Fibroblast of upper back skin (primary cell): ENCODE data around the gene CDK18.
"Not testable (repeated sequence)": the region's sequence is repeated elsewhere in the genome, so short reads cannot be mapped to it uniquely, and the experiment has no call there.

Experiments used
- DNase-seq: peaks from one replicate; pipeline ENCODE4 v3.0.0-alpha.2; 2013

The CDK18 gene

DNA sequence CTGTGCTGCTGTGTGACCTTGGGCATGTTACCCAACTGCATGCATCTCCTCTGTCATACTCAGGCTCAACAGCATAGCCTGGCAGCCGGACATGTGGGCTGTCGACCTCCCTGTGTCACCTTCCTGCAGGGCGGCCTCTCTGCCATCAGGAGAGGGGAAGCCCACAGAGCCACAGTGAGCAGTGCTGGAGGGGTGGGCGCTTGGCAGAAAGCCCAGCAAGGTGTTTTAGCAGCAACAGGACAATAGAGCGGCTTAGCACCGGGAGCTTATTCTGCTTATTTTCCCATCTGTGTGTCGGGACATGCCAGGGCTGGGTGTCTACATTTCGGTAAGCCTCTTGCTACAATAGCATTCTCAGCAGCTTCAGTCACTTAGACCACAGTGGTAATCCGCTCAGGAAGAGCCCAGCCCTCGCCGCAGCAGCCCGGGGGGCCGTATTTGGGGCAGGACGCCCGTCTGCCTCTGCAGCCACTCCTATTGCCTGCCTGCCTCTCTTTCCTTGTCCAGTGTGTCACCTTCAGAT, 22.8 kb upstream of the CDK18 start:
- DNase-seq, result no peak

DNA sequence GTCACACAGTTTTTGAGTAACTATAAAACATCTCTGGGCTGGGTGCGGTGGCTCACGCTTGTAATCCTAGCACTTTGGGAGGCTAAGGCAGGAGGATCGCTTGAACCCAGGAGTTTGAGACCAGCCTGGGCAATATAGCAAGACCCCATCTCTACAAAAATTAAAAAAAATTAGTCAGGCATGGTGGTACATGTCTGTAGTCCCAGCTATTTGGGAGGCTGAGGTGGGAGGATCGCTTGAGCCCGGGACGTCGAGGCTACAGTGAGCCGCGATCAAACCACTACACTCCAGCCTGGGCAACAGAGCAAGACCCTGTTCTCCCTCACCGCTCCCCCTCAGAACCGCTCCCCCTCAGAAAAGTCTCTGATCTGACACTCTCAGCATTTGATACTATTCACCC, 21.9 kb upstream of the CDK18 start:
- DNase-seq, result not testable (repeated sequence)

DNA sequence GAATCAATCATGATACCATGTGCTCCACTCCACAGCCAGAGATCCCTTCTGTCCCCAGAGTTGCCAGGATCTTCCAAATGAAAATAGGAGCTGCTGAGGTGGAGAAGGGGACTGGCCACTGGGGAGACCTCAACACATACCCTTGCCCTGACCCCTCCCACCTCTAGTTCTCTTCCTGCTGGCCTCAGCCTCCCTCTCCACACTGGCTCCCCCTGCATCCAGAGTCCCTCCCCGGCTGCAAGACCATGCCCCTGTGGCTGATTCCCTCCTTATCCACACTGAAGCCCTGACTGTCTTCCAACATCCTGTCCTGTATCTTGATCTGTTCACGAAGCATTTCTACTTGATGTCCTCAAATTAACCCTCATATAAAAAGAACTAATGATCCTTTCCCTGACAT, 21.1 kb upstream of the CDK18 start:
- DNase-seq, result no peak

- DNase-seq, result peak; percentile 51
Measured at GRCh38 chr1:205484985-205485967, 19.2 kb upstream of the CDK18 start.

DNA sequence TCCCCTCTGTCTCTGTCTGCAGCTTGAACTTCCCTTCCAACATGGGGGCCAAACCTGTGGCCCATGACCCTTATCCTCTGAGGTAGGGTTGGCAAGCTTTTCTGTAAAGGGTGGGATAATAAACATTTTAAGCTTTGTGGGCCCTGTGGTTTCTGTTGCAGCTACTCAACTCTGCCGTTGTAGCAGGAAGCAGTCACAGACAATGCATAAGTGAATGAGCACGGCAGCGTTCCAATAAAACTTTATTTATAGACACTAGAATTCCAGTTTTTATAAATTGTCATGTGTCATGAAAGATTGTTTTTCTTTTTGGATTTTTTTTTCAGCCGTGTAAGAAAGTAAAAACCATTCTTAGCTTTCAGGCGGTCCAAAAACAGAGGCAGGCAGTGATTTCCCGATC, 18.2 kb upstream of the CDK18 start:
- no peak for DNase-seq

GRCh38 chr1:205488074-205488723, 16.3 kb upstream of the CDK18 start:
- peak; percentile 56 for DNase-seq

- DNase-seq, result no peak
Measured at GRCh38 chr1:205491794-205492193, 12.7 kb upstream of the CDK18 start.

DNA sequence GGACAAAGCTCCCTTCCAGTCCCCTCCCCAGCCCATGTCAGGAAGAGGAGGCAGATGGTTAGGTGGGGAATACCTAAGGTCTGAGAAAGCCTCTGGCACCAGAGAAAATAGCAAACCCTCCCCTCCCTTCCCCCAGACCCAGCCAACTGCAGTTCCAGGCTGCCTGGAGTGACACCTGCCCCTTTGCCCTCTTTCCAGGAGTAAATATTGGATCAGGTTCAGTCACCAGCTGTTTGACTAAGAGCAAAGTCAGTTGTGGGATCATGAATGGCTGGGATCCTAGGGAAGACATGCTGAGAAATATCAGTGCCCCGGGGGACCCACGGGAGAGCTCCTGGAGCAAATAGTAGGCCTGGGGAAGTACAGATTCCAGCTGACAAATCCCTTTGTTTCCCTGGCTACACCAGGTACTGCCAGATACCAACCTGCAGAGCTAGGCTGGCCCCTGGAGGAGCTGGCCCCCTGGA, 12.2 kb upstream of the CDK18 start:
- DNase-seq, result peak; percentile 22

DNA sequence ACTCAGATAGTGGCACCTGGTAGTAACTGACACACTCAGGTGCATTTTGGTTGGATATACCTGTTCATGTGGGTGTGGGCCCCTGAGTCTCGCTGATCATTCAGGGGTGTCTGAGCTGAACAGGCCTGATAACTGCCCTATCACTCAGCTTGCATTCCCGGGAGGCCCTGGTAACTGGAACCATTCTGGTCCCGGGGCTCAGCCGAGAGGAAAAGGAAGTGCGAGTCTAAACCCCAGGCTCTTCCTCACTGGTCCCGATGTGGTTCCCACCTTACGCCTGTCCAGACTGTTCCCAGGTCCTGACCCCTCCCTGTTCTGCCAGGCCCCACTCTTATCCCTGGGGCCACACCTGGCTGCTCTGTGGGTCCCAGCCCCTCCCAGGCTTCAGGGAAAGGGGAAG, 11.7 kb upstream of the CDK18 start:
- DNase-seq, result no peak

GRCh38 chr1:205493241-205494085, 11.0 kb upstream of the CDK18 start:
- peak; percentile 72 for DNase-seq

DNA sequence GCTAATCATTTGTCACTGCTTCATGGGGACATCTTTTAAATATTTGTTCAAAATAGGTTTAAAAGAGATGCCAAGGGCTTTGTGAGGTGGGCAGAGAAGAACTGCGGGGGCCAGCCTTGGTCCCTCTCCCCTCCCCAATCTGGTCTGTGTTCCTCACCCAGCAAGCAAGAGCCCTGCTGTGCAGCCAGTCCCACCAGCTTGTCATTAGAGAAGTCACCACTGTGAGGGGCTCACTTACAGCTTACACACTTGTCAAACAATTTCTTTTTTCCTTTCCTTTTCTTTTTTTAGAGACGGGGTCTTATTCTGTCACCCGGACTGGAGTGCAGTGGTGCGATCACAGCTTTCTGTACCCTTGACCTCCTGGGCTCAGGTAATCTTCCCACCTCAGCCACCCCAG, 10.4 kb upstream of the CDK18 start:
- no peak for DNase-seq

DNA sequence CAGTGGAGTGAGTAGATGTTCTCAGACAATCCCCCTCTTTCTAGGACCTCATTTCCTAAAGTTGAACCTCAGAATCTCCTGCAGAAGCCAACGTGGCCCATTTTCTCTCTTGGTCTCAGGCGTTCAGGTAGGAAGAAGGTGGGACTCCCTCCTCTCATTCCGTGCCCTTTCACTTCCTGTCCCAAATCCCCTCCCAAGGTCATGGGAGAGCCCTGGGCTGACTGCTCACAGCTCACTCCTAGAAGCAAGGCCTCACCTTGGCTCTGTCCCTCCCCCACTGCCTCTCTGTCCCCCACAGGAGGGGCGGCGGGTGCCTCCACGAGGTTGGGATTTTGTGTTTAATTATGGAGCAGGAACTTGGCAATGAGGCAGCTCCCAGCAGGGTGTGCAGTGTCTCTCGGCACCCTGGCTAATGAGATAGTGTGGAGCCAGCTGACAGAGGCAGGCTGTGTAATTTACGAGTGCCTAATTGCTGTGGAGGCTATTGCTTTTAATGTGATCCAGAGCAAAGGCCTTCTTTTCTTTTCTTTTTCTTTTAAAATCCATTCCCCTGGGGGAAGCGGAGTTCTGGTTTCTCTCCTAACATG, 9.1 kb upstream of the CDK18 start:
- no peak for DNase-seq

GRCh38 chr1:205496661-205497060, 7.8 kb upstream of the CDK18 start:
- no peak for DNase-seq

DNA sequence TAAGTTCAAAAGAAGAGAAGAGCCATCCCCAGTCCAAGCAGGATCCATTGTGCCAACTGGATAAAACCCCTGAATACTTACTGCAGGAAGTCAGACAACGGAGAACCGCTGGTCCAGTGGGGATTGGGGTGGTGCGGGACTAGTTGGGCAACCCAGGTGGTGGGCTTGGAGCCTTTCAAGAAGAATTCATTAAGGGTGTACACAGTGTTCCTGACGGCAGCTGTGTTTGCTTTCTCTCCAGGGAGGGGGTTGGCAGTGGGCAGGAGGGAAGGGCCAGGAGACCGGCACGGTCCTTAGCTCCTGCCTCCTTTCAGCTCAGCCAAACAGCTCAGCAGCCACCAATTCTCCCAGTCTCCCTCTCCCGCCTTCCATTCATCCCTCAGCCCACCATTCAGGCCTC, 7.1 kb upstream of the CDK18 start:
- DNase-seq, result no peak

- DNase-seq, result no peak
Measured at GRCh38 chr1:205499789-205500188, 4.7 kb upstream of the CDK18 start.

GRCh38 chr1:205500240-205501233, 3.9 kb upstream of the CDK18 start:
- DNase-seq, result no peak

DNA sequence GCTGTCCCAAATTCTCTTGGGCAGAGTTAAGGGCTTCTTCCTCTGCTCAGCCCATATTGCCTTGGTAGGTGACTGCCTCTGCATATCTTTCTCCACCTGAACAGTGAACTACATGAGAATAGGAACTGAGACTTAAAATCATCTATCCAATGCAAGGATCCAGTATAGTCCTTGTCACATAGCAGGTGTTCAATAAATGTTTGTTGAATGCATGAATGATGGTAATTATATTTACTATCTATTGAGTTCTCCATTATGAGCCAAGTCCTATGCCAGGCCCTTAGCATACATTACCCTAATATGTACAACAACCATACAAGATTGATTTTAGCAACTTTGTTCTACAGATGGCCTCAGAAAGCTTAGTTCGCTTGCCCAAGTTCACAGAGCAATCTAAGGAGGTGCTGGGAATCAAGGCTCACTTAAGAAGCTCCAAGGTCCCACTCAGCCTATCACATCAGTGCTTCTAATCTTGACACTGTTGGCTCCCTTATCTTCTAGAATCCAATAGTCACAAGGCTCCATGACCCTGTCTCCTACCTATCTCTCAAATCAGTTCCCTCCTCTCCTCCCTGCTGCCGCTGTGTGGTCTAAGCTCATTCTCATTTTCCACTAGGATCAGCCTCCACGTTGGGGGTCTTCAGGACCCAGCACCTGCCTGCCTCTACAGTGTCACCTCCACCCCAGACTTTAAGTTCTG, 2.2 kb upstream of the CDK18 start:
- no peak for DNase-seq

DNA sequence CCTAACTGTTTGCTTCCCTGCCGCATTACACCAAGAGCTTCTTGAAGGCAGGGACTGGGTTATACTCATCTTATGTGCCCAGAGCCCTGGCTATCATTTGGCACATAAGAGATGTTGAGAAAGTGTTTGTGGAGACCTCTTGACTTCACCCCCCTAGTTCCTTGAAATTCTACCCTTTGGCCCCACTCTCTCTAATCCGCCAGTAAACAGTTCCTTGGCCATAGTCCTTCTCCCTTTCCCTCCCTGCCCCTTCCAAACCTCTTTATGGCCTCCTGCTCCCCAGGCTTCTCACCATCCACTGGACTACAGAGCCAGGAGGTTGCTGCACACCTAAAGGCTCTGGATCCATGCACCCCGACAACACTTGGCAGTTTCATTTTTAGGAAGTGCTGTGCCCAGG, 1.5 kb upstream of the CDK18 start:
- DNase-seq, result no peak

GRCh38 chr1:205505076-205505729, 734 bp downstream of the CDK18 start:
- DNase-seq, result no peak

DNA sequence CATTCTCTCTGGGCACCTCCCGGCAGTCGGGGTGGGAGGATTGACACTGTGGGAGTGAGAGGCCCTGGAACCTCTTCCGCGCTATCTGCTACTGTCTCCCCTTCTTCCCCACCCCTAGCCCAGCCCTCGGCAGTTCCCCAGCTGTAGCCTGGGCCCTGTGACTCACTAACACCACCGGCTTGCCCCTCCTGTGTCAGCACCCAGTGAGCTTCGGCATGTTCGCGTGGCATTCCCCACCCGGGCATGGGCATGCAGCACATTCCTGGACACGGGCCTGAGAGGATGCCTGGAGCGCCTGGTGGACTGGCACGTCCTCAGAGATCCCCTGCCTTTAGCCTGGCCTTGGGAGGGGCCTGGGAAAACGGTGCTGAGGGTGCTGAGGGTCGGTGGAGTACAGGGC, 1.3 kb downstream of the CDK18 start:
- no peak for DNase-seq
